NB4 (cell line): ENCODE results near the gene KCNT2.

Source experiments
- MYC ChIP-seq: IDR thresholded peaks from 2 replicates; pipeline ENCODE4 v1.6.1; 2011; ENCODE audit warnings: low read depth, low read length
- POLR2A ChIP-seq: IDR thresholded peaks from 2 replicates; pipeline ENCODE4 v1.6.1; 2011; ENCODE audit warnings: mild to moderate bottlenecking; ENCODE audit not compliant: insufficient read length; ENCODE audit errors: extremely low read depth
- TF ChIP-seq, protein P1 (sequence below): IDR thresholded peaks from one replicate; pipeline ENCODE4 v1.5.1; 2012; ENCODE audit warnings: low read depth, low read length
- TF ChIP-seq, protein P2 (sequence below): IDR thresholded peaks from 2 replicates; pipeline ENCODE4 v1.6.1; 2011; ENCODE audit warnings: low read depth, low read length

DNA sequence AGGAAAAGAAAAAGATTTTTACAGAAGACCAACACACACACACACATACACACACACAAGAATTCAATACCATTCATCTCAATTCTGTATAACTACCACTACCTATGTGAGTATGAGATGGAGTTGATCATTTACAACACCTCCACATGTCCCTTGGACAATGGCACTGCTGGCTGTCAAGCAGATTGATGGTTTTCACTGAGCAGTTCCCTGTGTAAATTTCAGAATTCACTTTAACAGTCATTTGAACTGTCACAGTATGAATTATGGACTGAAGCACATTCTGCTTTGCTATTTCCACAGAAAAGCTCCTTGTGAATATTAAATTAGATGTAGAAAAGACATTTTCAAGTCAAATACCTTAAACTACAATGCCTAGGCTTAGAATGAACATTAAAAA is 14.3 kb downstream of the KCNT2 start:
- TF ChIP-seq, protein P1, sequence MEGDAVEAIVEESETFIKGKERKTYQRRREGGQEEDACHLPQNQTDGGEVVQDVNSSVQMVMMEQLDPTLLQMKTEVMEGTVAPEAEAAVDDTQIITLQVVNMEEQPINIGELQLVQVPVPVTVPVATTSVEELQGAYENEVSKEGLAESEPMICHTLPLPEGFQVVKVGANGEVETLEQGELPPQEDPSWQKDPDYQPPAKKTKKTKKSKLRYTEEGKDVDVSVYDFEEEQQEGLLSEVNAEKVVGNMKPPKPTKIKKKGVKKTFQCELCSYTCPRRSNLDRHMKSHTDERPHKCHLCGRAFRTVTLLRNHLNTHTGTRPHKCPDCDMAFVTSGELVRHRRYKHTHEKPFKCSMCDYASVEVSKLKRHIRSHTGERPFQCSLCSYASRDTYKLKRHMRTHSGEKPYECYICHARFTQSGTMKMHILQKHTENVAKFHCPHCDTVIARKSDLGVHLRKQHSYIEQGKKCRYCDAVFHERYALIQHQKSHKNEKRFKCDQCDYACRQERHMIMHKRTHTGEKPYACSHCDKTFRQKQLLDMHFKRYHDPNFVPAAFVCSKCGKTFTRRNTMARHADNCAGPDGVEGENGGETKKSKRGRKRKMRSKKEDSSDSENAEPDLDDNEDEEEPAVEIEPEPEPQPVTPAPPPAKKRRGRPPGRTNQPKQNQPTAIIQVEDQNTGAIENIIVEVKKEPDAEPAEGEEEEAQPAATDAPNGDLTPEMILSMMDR = no peak
- no peak for TF ChIP-seq MYC
- TF ChIP-seq, protein P2, sequence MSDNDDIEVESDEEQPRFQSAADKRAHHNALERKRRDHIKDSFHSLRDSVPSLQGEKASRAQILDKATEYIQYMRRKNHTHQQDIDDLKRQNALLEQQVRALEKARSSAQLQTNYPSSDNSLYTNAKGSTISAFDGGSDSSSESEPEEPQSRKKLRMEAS = no peak
- TF ChIP-seq POLR2A = no peak
